RKO (cell line): Measurements from ENCODE around the gene TRAT1.
A peak's percentile ranks its signal among the peaks of the same experiment; 100 is the strongest.
"Not testable (repeated sequence)": the region's sequence is repeated elsewhere in the genome, so short reads cannot be mapped to it uniquely, and the experiment has no call there.

Experiments used
- DNase-seq: peaks from one replicate; pipeline ENCODE4 v3.0.0-alpha.2; 2016; ENCODE audit warnings: low spot score

Gene TRAT1, protein sequence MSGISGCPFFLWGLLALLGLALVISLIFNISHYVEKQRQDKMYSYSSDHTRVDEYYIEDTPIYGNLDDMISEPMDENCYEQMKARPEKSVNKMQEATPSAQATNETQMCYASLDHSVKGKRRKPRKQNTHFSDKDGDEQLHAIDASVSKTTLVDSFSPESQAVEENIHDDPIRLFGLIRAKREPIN

DNA sequence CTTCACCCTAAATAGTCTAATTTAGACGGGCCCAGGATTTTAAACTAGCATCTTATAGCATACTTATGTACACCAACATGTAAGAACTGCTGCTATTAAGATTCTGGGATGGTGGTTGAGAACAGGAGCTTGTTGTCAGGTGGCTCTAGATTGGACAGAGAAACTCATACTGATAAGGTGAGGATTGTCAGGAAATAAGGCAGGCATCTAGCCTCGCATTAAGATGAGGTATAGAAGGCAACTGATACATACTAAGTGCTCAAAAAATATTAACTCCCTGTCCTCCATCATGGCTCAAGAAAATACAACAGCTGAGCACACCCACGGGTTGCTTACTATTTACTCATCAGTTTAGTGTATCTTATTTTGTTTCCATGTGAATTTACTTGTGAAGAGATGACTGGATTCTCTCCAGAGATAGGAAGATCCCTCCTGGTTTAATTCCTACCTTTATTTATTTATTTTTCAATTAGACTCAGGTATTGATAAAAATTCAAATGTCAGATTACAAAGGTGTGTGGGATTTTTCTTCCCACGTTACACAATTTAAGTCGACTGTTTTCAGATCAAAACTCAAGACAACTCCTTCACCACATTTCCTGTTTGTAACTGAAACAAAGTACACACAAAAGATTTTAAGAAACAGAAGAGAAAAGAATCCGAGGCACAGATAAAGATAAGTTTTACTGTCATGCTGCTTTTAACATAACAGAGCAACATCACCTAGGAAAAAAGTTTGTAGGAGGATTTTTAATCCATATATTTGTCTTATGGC lies at the start of gene TRAT1:
TSS of gene TRAT1 (plus strand) at position 664 of the 775 bp plus-strand sequence. CDS start 142 bp downstream, outside the sequence.
- DNase-seq: no peak

DNA sequence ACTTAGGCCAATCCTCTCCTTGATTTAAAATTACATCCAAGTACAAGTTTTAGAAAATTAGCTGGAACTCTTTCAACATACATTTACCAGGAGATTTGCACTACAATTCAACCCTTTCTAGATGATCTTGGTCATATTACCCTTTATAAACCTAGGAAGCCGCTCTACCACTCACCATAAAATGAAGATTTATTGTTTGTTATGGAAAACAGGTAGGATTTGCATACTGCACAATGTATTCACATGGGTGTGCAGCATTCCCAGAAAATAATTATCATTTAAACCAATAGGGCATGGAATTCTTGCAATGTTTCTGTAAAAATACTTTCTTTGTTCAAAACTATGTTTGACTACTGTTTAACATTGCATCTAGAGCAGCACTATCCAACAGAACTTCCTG lies 46.9 kb upstream of the TRAT1 start:
- DNase-seq: no peak

DNA sequence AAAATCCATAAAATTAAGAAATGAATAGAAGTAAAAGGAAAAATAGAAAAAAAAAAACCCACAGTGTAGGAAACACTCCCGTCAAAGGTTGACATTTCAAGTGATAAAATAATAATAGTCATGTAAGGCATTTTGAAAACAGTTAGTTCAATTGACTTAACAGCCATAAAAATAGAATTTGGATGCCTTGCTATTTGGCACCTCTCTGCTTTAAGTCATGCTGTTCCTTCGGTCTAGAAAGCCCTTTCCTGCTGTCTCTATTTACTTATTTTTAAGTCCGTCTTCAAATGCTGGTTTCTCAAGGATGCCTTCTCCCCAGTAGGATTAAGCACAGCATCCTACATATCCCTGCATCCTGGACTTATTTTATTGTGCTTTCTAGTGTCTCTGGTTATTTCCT lies 43.1 kb upstream of the TRAT1 start:
- DNase-seq: no peak

DNA sequence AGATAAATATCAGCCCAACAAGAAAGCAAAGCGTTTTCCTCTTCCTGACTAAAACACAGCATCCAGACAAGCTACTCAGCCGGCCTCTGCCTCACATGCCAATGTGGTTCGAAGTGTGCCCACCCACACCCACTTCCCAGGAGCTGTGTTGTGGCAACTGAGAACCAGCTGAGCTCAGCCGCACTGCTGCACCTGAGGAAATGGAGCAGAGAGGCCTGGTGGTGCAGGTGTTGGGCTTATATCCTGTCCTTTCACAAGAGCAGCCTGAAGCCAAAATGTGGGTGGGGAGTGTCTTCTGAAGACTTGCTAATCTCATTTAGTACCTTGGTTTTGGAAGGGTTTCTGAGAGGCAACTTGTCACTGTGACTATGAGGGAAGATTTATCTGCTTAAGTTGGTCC lies 42.4 kb upstream of the TRAT1 start:
- no peak for DNase-seq

DNA sequence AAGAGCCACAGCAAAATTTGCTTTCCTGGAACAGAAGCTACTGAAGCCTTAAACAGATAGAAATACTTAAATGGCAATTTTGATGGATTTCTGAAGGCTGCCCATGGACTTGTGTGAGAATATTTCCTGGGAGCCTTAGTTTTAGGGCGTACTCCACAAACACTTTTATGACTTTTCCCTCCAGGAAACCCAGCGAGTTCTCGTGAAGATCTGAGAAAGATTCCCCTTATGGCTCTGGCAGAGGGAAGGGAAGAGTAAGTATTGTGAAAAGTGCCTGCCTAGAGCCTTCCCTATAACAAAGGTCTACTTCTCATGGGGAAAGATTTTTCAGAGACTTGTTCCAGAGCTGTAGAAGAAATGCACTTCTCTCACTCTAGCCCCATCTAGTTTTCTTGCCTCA lies 31.1 kb upstream of the TRAT1 start:
- no peak for DNase-seq

DNA sequence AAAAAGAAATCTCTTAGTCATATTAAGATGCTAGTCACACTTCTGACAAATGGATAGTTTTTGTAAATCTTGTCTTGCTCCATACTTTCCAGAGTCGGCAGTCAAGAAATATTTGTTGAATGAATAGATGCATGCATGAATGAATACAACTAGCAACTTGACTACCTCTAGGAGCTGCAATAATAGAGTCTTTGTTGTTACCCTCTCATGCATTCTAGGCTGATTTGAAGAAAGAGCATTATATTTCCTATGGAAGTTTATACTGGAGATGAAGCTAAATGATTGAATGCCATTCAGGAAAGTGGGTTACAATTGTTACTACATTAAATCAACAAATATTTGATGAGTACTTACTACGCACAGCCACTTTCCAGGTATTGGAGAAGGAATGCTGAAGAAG lies 18.1 kb upstream of the TRAT1 start:
- DNase-seq: peak; percentile 2

DNA sequence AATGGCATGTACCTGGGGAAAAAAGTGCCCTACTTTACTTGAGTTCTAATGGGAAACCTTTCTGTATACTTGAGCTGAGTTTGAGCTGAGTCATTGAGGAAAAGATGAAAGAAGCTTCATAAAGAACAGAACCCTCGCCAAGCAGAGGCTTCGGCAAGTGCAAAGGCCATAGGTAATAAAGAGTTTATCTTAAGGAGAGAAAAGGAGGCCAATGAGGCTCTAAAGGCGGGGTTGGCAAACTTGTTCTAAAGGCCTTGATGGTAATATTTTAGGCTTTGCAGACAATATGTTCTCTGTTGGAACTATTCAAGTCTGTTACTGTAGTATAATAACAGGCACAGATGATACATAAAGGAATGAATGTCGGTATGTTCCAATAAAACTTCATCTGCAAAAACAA lies 17.6 kb upstream of the TRAT1 start:
- DNase-seq: no peak

DNA sequence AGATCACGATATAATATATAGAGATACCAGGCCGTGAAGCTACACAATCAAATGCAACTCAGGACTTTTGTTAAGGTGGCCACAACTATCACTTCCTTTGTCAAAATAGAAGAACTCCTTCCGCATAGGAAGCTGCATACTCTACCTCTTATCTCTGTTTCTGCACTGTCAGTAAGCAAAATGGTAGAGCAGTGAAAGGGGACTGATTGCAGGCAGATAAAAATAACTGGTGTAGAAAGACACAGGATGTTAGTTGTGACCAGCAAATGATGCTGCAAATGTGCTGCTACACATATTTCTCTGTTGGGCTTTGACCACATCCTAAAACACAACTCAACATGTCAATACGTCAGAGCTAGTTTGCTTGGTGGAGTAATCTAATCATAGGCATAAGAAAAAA lies 16.3 kb upstream of the TRAT1 start:
- no peak for DNase-seq

DNA sequence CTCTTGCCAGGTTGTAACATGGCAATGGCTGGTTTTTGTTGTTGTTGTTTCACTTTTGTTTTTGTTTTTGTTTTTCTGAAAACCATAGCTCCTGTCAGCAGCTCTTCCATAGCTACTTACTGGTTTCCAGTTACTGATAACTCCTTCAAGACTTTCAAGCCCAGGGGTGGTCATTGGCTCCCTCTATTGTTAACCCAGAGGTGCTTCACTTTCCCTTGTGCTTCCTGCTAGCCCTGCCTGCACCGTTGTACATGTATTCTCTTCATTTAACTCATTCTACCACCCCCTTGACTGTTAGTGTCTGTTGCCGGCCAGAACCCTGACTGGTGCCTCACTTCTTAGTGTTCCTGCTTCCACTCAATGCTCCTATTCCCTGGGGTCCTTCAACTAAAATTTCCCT lies 4.2 kb upstream of the TRAT1 start:
- peak; percentile 76 for DNase-seq

DNA sequence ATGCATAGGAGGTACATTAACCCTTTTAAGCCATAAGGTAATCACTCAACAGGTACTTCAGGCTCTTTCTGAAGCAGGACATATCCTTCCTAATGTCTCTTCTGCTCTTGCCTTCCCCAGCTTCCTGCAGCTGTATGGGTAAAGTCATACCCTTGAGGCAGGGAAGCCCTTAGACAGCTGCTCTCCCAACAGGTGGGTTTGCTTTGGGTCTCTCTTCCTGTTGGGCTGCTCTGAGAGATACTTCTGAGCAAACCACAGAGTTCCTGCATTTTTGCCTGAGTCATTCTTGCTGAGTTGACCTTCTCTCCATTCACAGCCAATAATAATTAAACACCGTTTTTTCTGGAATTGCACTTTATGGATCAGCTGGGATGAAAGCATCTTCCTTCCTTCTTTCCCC lies 2.0 kb upstream of the TRAT1 start:
- DNase-seq: no peak

DNA sequence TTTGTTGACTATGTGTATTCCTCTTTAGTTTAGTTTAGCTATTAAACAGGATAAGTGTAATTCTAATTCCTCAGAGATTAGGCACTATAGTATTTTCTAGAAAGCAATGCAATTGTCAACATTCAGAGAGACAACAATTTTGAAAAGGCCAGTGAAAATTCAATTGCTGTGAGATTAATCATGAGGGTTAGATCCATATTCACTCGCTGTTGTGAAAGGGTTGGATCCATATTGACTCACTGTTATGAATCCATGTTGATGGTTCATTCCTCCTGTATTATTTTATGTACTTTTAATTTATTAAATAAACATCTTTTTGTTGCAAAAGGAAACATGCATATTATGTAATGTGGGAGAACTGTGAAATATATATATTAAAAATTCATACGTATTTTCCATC lies 641 bp downstream of the TRAT1 start:
- DNase-seq: no peak

DNA sequence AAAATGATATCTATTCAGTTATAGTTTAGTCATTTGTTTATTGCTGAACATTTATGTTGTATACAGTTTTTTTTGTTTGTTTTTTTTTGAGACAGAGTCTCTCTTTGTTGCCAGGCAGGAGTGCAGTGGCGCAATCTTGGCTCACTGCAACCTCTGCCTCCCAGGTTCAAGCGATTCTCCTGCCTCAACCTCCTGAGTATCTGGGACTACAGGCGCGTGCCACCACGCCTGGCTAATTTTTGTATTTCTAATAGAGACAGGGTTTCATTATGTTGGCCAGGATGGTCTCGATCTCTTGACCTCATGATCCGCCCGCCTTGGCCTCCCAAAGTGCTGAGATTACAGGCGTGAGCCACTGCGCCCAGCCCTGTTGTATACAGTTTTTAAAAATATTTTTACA lies 1.2 kb downstream of the TRAT1 start:
- DNase-seq: not testable (repeated sequence)

DNA sequence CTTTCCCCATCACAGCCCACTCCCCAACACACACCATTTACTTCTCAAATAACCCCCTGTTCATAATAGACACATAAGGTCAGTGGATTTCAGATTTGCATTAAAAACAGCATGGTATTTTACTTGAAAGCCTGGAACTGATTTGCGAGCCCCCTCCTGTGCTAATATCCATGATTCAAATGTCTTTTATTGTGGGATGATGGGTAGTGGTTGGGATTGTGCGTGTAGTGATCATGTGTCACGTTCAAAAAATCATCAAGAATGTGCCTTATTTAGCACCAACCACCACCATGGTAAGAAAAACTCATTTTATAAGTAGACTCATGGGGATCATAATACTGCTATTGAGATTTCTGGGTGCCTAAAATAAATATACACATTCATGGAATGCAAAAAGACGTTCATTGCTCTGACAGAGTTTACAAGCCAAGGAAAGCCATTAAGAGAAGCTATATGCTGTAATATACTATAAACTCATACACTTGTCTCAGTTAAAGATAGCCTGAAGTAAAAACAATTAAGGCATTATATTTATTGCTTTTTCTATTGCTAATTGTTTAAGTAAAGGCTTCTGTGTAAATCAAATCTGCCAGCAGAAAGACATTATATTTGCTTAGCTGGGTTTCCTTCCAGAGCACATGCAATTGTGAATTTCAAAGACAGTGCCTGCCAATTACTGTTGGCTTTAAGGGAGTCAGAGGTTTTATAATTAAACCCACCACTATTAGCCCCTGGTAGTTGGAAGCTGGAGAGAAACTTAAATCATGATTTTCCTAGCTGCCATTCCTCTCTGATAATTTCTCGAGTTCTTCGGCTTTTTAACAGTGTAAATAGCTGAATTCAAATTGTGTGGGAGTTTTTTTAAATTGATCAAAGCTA lies 4.0 kb downstream of the TRAT1 start:
- DNase-seq: no peak

DNA sequence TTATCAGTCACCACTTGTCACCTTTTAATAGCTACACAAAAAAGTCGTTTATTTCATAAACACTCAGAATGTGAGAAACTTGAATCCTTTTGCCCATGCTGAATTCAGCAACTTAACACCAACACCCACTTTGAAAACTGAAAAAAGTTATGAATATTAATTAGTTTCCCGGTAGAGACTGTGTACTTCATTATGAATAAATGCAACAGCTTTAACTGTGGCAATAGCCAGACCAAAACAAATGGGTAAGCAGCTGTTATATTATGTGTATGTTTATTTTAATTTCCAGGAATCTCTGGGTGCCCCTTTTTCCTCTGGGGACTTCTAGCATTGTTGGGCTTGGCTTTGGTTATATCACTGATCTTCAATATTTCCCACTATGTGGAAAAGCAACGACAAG lies 7.8 kb downstream of the TRAT1 start:
- DNase-seq: no peak

DNA sequence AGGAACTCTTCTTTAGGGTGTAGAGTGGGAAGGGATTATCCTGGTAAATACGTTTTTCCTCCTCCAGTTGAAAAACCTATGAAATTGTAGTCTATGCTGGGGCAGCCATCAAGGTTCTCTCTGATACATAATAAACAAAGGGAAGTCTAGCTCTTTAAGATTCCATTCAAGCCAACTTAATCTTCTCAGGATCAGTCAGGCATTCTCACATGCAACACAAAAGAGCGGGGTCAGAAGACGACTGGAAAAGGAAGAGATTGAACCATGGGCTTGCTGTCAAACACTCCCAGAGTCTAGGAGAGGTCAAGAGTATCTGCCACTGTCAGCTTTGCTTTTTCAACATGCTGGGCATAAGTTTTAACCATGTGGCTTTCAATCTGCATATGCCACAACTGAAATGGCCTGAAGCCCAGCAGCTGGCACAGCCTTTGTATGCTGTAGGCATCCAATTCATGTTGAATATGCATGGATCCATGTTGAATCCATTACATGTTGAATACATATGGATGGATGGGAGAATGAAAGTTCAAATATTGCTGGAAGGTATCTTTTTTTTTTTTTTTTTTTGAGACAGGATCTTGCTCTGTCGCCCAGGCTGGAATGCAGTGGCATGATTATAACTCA lies 8.5 kb downstream of the TRAT1 start:
- no peak for DNase-seq

DNA sequence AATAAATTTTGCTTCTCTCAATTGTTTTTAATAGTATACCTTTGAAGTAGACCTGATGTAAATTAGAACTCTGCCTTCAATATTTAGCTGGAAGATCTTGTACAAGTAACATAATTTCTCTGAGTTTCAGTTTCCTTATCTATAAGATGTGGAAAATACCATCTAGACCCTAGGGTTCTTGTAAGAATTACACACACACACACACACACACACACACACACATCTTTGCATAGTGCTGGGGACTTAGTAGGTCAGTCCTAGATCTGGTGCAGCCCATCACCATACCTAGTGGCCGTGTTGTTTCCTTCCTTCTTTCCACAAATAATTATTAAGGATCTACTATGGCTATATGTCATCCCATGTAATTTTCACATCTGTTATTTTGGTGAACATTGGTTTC lies 11.0 kb downstream of the TRAT1 start:
- DNase-seq: no peak

DNA sequence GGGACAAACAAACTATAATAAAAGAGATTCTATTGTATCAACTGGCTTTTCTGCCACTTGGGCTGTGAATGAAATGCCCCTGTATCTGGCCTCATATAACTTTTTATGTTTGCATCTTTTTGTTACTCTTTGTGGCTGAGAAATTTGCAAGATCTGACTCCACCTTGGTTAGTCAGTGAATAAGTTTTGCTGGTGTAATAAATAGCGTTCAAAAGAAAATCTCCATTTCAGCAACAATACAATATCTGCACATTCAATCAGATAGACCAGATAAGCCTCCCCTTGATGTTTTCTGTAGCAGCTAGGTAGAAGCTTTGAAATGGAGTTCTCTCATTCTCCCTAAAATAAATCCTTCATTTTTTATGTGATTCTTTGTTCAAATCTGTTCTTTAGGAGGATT lies 12.0 kb downstream of the TRAT1 start:
- no peak for DNase-seq

DNA sequence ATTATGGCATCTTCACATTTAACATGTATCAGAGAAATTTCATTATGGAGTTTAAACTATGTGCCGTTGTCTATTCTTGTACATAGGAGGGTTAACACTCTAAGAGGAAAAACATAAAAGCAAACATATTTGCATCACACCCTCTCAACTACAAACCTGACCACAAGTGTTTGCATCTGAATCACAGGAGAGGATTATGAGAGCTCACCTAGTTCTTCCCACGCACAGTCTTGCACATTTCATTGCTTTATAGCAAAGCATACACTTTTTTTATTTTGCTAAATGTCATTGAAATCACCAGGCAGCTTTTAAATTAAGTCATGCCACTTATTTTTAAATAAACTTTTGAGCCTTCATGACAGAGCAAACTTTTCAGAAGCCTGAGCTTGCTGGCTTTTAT lies 12.5 kb downstream of the TRAT1 start:
- DNase-seq: no peak

DNA sequence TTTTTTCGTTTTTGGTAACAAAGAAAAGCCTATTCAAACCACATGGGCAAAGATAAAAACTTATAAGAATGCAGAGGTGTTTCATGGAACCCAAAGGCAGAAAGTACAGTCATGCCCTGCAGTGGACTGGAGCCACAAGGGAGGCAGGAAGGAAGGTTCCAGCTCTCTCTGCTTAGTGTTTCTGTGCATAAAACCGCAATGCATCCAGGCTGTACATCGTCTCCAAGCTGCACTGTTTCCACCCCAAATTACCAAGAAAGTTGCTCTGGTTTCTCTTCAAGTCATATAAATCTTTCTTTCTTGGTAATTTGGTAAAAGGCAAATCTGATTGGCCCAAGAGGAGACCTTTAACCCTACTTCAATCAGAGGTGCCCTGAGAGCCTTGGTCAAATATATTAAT lies 15.8 kb downstream of the TRAT1 start:
- DNase-seq: no peak

DNA sequence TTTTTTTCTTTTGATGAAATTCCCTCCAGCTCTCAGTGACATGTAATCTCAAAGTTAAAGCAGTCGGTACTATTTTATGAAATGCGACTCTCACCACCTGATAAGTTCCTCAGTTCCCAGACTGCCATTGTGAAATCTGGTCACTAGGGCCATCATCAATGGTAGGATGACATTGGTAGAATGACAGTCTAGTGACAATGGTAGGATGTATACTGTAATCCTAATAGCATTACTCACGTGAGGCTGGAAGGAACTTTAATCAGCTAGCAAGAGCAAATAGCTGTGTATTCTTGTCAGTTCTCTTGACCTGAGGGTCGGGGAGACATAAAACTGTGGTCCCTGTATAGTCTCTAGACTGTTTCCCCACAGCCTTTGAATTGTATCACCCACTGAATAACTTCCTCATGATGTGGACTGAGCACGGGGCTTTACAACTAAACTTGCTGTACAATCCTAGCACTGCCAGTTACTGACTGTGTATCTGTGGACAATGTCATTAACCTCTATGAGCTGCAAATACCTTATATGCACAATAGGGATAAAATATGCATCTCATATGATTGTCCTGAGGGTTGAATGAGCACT lies 23.2 kb downstream of the TRAT1 start:
- no peak for DNase-seq

DNA sequence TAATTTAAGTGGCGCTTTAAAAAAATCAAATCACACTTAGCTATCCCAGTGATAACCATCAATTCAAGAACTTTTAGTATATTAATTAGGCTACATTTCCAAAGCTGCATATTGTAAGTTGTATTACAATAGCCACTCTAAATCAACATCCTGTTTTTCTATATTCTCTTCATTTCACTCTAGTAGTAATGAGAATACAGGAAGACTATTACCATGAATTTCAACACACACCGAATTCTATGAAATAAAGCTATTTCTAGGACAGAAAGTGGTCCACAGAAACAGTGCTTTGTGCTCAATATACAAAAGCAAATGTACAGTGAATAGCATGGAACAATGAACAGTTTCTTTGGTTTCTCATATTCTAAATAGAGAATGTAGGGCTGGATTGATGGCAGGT lies 24.6 kb downstream of the TRAT1 start:
- no peak for DNase-seq

DNA sequence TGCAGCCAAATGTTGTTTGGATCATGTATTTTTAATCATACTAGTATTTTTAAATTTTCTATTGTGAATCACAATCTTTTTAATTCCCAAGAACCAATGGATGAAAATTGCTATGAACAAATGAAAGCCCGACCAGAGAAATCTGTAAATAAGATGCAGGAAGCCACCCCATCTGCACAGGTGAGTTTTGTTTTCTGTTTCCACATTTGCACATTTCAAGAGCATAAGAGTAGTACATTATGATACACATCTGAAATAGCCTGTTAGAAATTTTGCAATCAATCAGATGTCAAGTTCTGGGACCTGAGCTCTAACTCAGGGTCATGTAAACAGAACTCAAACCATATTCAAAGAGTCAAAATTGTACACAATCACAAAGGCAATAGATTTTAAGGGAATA lies 26.5 kb downstream of the TRAT1 start:
- no peak for DNase-seq
